ENCODE data around the gene UNC80. TPM values are rescaled to one million over a fixed set of nuclear protein-coding genes. Genes with fewer than 3 reads are reported as not detected.

The UNC80 gene
- polyA plus RNA-seq, 1 donor from 2014 or later = 10.4 TPM

GRCh38 chr2:210004881-210005280, 233.2 kb downstream of the UNC80 start:
- Histone ChIP-seq H3K27ac (ENCODE audit: low read length) (no peak overlapping the region), H3K36me3 (ENCODE audit: insufficient read depth, low read length) (no peaks in the 10 kb centered on the region), H3K4me2 (ENCODE audit: low read length) (no peak overlapping the region), H3F3A (ENCODE audit: insufficient read depth, low read length, poor library complexity, severe bottlenecking) (no peaks in the 10 kb centered on the region), H3K9me3 (ENCODE audit: low read length) (no peaks in the 10 kb centered on the region), H3K27me3 (ENCODE audit: insufficient read depth, low read depth, low read length) (no peaks in the 10 kb centered on the region), H3K9ac (ENCODE audit: low read length) (no peak overlapping the region), H3K9me2 (ENCODE audit: insufficient read depth, low read length) (no peaks in the 10 kb centered on the region), H3K4me3 (ENCODE audit: low read length) (peak overlapping the region; percentile 90), H4K20me1 (ENCODE audit: insufficient read depth) (no peaks in the 10 kb centered on the region), H3K79me2 (replicated peaks; ENCODE audit: insufficient read depth, low read length) (peaks cover 45% of the 10 kb centered on the region), H2AFZ (ENCODE audit: low read depth, low read length) (no peak overlapping the region)
- TF ChIP-seq, protein P1, sequence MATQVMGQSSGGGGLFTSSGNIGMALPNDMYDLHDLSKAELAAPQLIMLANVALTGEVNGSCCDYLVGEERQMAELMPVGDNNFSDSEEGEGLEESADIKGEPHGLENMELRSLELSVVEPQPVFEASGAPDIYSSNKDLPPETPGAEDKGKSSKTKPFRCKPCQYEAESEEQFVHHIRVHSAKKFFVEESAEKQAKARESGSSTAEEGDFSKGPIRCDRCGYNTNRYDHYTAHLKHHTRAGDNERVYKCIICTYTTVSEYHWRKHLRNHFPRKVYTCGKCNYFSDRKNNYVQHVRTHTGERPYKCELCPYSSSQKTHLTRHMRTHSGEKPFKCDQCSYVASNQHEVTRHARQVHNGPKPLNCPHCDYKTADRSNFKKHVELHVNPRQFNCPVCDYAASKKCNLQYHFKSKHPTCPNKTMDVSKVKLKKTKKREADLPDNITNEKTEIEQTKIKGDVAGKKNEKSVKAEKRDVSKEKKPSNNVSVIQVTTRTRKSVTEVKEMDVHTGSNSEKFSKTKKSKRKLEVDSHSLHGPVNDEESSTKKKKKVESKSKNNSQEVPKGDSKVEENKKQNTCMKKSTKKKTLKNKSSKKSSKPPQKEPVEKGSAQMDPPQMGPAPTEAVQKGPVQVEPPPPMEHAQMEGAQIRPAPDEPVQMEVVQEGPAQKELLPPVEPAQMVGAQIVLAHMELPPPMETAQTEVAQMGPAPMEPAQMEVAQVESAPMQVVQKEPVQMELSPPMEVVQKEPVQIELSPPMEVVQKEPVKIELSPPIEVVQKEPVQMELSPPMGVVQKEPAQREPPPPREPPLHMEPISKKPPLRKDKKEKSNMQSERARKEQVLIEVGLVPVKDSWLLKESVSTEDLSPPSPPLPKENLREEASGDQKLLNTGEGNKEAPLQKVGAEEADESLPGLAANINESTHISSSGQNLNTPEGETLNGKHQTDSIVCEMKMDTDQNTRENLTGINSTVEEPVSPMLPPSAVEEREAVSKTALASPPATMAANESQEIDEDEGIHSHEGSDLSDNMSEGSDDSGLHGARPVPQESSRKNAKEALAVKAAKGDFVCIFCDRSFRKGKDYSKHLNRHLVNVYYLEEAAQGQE (IDR thresholded peaks at IDR 0.05; ENCODE audit: borderline replicate concordance) = no peak
- no peak for TF ChIP-seq EP300 (conservative IDR thresholded peaks at IDR 0.05; ENCODE audit: poor library complexity, severe bottlenecking)
- no peak for TF ChIP-seq SMC3 (conservative IDR thresholded peaks at IDR 0.05; ENCODE audit: poor library complexity)
- TF ChIP-seq RAD21 (conservative IDR thresholded peaks at IDR 0.05) = no peak
- no peak for TF ChIP-seq MXI1 (conservative IDR thresholded peaks at IDR 0.05; ENCODE audit: poor library complexity, severe bottlenecking)
- TF ChIP-seq TAF1 (IDR thresholded peaks at IDR 0.05; ENCODE audit: low read depth) = no peak
- no peak for TF ChIP-seq EZH2 (IDR thresholded peaks at IDR 0.05; ENCODE audit: borderline replicate concordance, insufficient read depth, low read length, poor library complexity, severe bottlenecking)
- TF ChIP-seq CTCF (IDR thresholded peaks at IDR 0.05; ENCODE audit: poor library complexity, severe bottlenecking) = no peak
- TF ChIP-seq POLR2AphosphoS5 (IDR thresholded peaks at IDR 0.05) = no peak

- peaks cover 6% of the 10 kb centered on the region for H3K36me3 ChIP-seq (ENCODE audit: insufficient read depth, low read length)
- H3K9ac ChIP-seq (ENCODE audit: low read length) = peak overlapping the region; percentile 33
- no peaks in the 10 kb centered on the region for H4K20me1 ChIP-seq (ENCODE audit: insufficient read depth)
- H3F3A ChIP-seq (ENCODE audit: insufficient read depth, low read length, poor library complexity, severe bottlenecking) = no peaks in the 10 kb centered on the region
- TF ChIP-seq EP300 (conservative IDR thresholded peaks at IDR 0.05; ENCODE audit: poor library complexity, severe bottlenecking) (peak; percentile 77), CTCF (IDR thresholded peaks at IDR 0.05; ENCODE audit: poor library complexity, severe bottlenecking) (no peak), POLR2AphosphoS5 (IDR thresholded peaks at IDR 0.05) (peak; percentile 12), SMC3 (conservative IDR thresholded peaks at IDR 0.05; ENCODE audit: poor library complexity) (no peak)
- TF ChIP-seq, protein P1 (IDR thresholded peaks at IDR 0.05; ENCODE audit: borderline replicate concordance) = peak; percentile 69
- no peaks in the 10 kb centered on the region for H3K9me3 ChIP-seq (ENCODE audit: low read length)
- no peak overlapping the region for H2AFZ ChIP-seq (ENCODE audit: low read depth, low read length)
- H3K4me2 ChIP-seq (ENCODE audit: low read length) = no peak overlapping the region
- H3K27ac ChIP-seq (ENCODE audit: low read length) = peak overlapping the region; percentile 55
- H3K79me2 ChIP-seq (replicated peaks; ENCODE audit: insufficient read depth, low read length) = peaks cover 49% of the 10 kb centered on the region
- no peaks in the 10 kb centered on the region for H3K9me2 ChIP-seq (ENCODE audit: insufficient read depth, low read length)
- H3K27me3 ChIP-seq (ENCODE audit: insufficient read depth, low read depth, low read length) = no peaks in the 10 kb centered on the region
- H3K4me3 ChIP-seq (ENCODE audit: low read length) = peak overlapping the region; percentile 39
Observed at GRCh38 chr2:210007895-210008294, 236.3 kb downstream of the UNC80 start.
